HUES6 (cell line): Measurements from ENCODE around the gene GPAT2.
"Not testable (repeated sequence)": the region's sequence is repeated elsewhere in the genome, so short reads cannot be mapped to it uniquely, and the experiment has no call there.

Experiments
- H3K27ac ChIP-seq: 2 replicates; pipeline ENCODE4 v1.7.0; 2013; ENCODE audit warnings: low read depth, mild to moderate bottlenecking, low read length, inconsistent platforms
- H3K27me3 ChIP-seq: 2 replicates; pipeline ENCODE4 v1.6.1; 2013; ENCODE audit warnings: low read length; ENCODE audit not compliant: control insufficient read depth, insufficient read depth
- H3K36me3 ChIP-seq: 2 replicates; pipeline ENCODE4 v1.6.1; 2013; ENCODE audit warnings: low read length; ENCODE audit not compliant: control insufficient read depth, insufficient read depth
- H3K4me1 ChIP-seq: 2 replicates; pipeline ENCODE4 v1.6.1; 2013; ENCODE audit warnings: low read length; ENCODE audit not compliant: control insufficient read depth, insufficient read depth
- H3K4me3 ChIP-seq: 2 replicates; pipeline ENCODE4 v1.5.1; 2013; ENCODE audit warnings: low read depth, low read length
- H3K9ac ChIP-seq: one replicate; pipeline ENCODE4 v1.6.1; 2013; ENCODE audit warnings: mild to moderate bottlenecking, low read length
- H3K9me3 ChIP-seq: 2 replicates; pipeline ENCODE4 v1.6.1; 2013; ENCODE audit warnings: low read depth, low read length; ENCODE audit not compliant: control insufficient read depth, insufficient read depth

GPAT2 gene

GRCh38 chr2:96071087-96071976 is 36.6 kb upstream of the GPAT2 start:
- H3K4me1 ChIP-seq: not testable (repeated sequence)

GRCh38 chr2:96070351-96070750 is 35.6 kb upstream of the GPAT2 start:
- H3K27ac ChIP-seq, H3K9ac ChIP-seq, H3K4me3 ChIP-seq, H3K9me3 ChIP-seq, H3K36me3 ChIP-seq, H3K4me1 ChIP-seq, H3K27me3 ChIP-seq: not testable (repeated sequence)

More at GRCh38 chr2:96071087-96071976, 36.6 kb upstream of the GPAT2 start:
- H3K9ac ChIP-seq, H3K36me3 ChIP-seq, H3K27ac ChIP-seq, H3K27me3 ChIP-seq, H3K4me3 ChIP-seq, H3K9me3 ChIP-seq: not testable (repeated sequence)

GRCh38 chr2:96069878-96070277 is 35.2 kb upstream of the GPAT2 start:
- H3K4me3 ChIP-seq, H3K4me1 ChIP-seq, H3K9ac ChIP-seq, H3K27ac ChIP-seq, H3K27me3 ChIP-seq, H3K36me3 ChIP-seq, H3K9me3 ChIP-seq: not testable (repeated sequence)

- not testable (repeated sequence) for H3K9ac ChIP-seq, H3K27ac ChIP-seq, H3K4me3 ChIP-seq
Measured at GRCh38 chr2:96067902-96068581, 33.3 kb upstream of the GPAT2 start.

GRCh38 chr2:96067098-96067660 is 32.5 kb upstream of the GPAT2 start:
- not testable (repeated sequence) for H3K9me3 ChIP-seq, H3K36me3 ChIP-seq, H3K9ac ChIP-seq, H3K27ac ChIP-seq, H3K4me1 ChIP-seq, H3K4me3 ChIP-seq, H3K27me3 ChIP-seq

More at GRCh38 chr2:96067902-96068581, 33.3 kb upstream of the GPAT2 start:
- not testable (repeated sequence) for H3K9me3 ChIP-seq, H3K4me1 ChIP-seq, H3K36me3 ChIP-seq, H3K27me3 ChIP-seq

GRCh38 chr2:96066511-96066910 is 31.8 kb upstream of the GPAT2 start:
- not testable (repeated sequence) for H3K9me3 ChIP-seq, H3K27ac ChIP-seq, H3K27me3 ChIP-seq, H3K4me3 ChIP-seq, H3K4me1 ChIP-seq, H3K9ac ChIP-seq, H3K36me3 ChIP-seq

GRCh38 chr2:96065954-96066353 is 31.2 kb upstream of the GPAT2 start:
- H3K4me1 ChIP-seq, H3K27ac ChIP-seq, H3K36me3 ChIP-seq, H3K9ac ChIP-seq, H3K27me3 ChIP-seq, H3K9me3 ChIP-seq, H3K4me3 ChIP-seq: not testable (repeated sequence)

- no peaks in the 10 kb centered on the region for H3K9me3 ChIP-seq
- H3K27ac ChIP-seq: no peak overlapping the region
Measured at GRCh38 chr2:96065381-96065930, 30.7 kb upstream of the GPAT2 start.

GRCh38 chr2:96064760-96065159 is 30.0 kb upstream of the GPAT2 start:
- H3K27ac ChIP-seq, H3K4me3 ChIP-seq, H3K36me3 ChIP-seq, H3K27me3 ChIP-seq, H3K4me1 ChIP-seq, H3K9me3 ChIP-seq, H3K9ac ChIP-seq: not testable (repeated sequence)

More at GRCh38 chr2:96065381-96065930, 30.7 kb upstream of the GPAT2 start:
- no peak overlapping the region for H3K9ac ChIP-seq
- no peaks in the 10 kb centered on the region for H3K27me3 ChIP-seq
- H3K4me3 ChIP-seq: no peak overlapping the region
- no peaks in the 10 kb centered on the region for H3K4me1 ChIP-seq
- H3K36me3 ChIP-seq: no peaks in the 10 kb centered on the region

GRCh38 chr2:96064047-96064675 is 29.4 kb upstream of the GPAT2 start:
- H3K9me3 ChIP-seq, H3K4me3 ChIP-seq, H3K4me1 ChIP-seq, H3K27me3 ChIP-seq, H3K27ac ChIP-seq, H3K9ac ChIP-seq, H3K36me3 ChIP-seq: not testable (repeated sequence)
